ENCODE measurements around the gene TNFRSF21. TPM values are rescaled to one million over a fixed set of nuclear protein-coding genes. Genes with fewer than 3 reads are reported as not detected.

Gene TNFRSF21
- total and polyA plus RNA-seq, 2 of the 8 experiments (the other 6 are each of a cell fraction or from before 2014, with no cell fraction given): 16.4 to 52.7 TPM

DNA sequence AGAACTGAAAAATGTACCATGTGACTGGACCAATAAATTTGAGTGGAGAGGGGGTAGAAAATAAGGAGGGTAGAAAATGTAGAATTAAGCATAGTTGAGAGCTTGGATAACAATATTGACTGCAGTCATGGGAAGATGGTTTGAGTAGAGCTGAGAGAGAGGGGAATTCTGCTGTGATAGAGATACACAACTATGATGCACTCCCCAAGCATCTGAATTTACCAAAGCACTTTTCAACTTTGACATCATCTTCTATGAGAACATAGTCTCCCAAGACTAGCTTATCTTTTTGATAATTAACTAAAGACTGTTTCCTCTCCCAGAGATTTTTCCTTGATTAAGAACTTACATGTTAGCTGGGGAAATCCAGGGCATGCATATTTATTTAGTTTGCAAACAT, 103.1 kb downstream of the TNFRSF21 start:
- H2BK15ac ChIP-seq (ENCODE audit: low read length): no peak overlapping the region
- H4K8ac ChIP-seq (ENCODE audit: extremely low read depth, insufficient read depth, low read length): no peak overlapping the region
- no peak overlapping the region for H3K23ac ChIP-seq (ENCODE audit: insufficient read length)
- no peaks in the 10 kb centered on the region for H3K23me2 ChIP-seq (ENCODE audit: low read depth, low read length)
- ChIA-PET CTCF (ENCODE audit: partially characterized antibody) (interaction anchor here (1.1 to 2.8 kb wide), 2 partner anchors 15 to 109 kb away, joined by 3 to 16 read pairs; no protein-coding TSS in a partner anchor), POLR2A (ENCODE audit: partially characterized antibody) (no interaction called here)
- no peaks in the 10 kb centered on the region for H3K36me3 ChIP-seq (ENCODE audit: control insufficient read depth in 2 of 4, insufficient read depth in 4 of 4, low read length in 3 of 4)
- no peak overlapping the region for H4K5ac ChIP-seq (ENCODE audit: insufficient read length, low read depth, low read length)
- no peaks in the 10 kb centered on the region for H4K20me1 ChIP-seq (replicated peaks in 1 of 2; ENCODE audit: control insufficient read depth in 1 of 2, insufficient read depth in 2 of 2, low read length in 2 of 2)
- DNase-seq (ENCODE audit: low read depth in 1 of 2, low spot score in 2 of 2) (no peak), FAIRE-seq (no peak)
- H2BK5ac ChIP-seq (ENCODE audit: low read depth, low read length): no peak overlapping the region
- H2AFZ ChIP-seq (ENCODE audit: low read length): no peak overlapping the region
- no peak overlapping the region for H3K56ac ChIP-seq (replicated peaks; ENCODE audit: insufficient read length, low read depth, low read length)
- no peak overlapping the region for H3K4me2 ChIP-seq (ENCODE audit: insufficient read depth in 1 of 2, low read depth in 2 of 2, low read length in 2 of 2)
- no peak overlapping the region for H2AK5ac ChIP-seq (ENCODE audit: low read depth, low read length)
- H3K9ac ChIP-seq (replicated peaks in 1 of 4; ENCODE audit: extremely low read depth in 1 of 4, low read depth in 3 of 4, low read length in 3 of 4): no peak overlapping the region
- no peaks in the 10 kb centered on the region for H3K9me3 ChIP-seq (ENCODE audit: insufficient read depth in 2 of 2, low read depth in 1 of 2, low read length in 1 of 2)
- H4K91ac ChIP-seq (replicated peaks; ENCODE audit: insufficient read length, low read length): no peak overlapping the region
- H3K4me3 ChIP-seq (ENCODE audit: extremely low read depth in 1 of 4, insufficient read depth in 2 of 4, low read depth in 3 of 4, low read length in 4 of 4): no peak overlapping the region
- no peak overlapping the region for H3K27ac ChIP-seq (ENCODE audit: low read depth, low read length)
- H3K27me3 ChIP-seq (replicated peaks in 1 of 4; ENCODE audit: control insufficient read depth in 3 of 4, extremely low read depth in 1 of 4, insufficient read depth in 3 of 4, low read length in 3 of 4): no peaks in the 10 kb centered on the region
- H3K4ac ChIP-seq (replicated peaks; ENCODE audit: insufficient read length, low read depth, low read length): no peak overlapping the region
- no peaks in the 10 kb centered on the region for H3K79me1 ChIP-seq (ENCODE audit: low read depth, low read length)
- no peak overlapping the region for H3K18ac ChIP-seq (ENCODE audit: extremely low read depth, low read length)
- no peak overlapping the region for H2BK12ac ChIP-seq (ENCODE audit: low read depth, low read length)
- H2BK120ac ChIP-seq (replicated peaks; ENCODE audit: low read depth, low read length): no peak overlapping the region
- no peaks in the 10 kb centered on the region for H3K79me2 ChIP-seq (ENCODE audit: control insufficient read depth in 1 of 2, insufficient read depth in 2 of 2, low read length in 2 of 2)
- no peak overlapping the region for H2BK20ac ChIP-seq (ENCODE audit: low read length)
- no peak overlapping the region for H3K14ac ChIP-seq (ENCODE audit: insufficient read length)
- H3K4me1 ChIP-seq (replicated peaks in 1 of 4; ENCODE audit: control insufficient read depth in 3 of 4, insufficient read depth in 4 of 4, low read length in 3 of 4): no peaks in the 10 kb centered on the region
- TF ChIP-seq RXRA (IDR thresholded peaks at IDR 0.05; ENCODE audit: insufficient read depth, low read depth, low read length) (no peak), ZNF274 (IDR thresholded peaks at IDR 0.05; ENCODE audit: borderline replicate concordance, extremely low read depth, low read length) (no peak), SAP30 (IDR thresholded peaks at IDR 0.05; ENCODE audit: insufficient read depth, insufficient replicate concordance, low read length) (no peak), MAFK (IDR thresholded peaks at IDR 0.05; ENCODE audit: low read depth, low read length) (no peak), GTF2F1 (IDR thresholded peaks at IDR 0.05; ENCODE audit: borderline replicate concordance, low read depth, low read length) (no peak), SIN3A (conservative IDR thresholded peaks at IDR 0.05 in 1 of 2, IDR thresholded peaks at IDR 0.05 in 1 of 2; ENCODE audit: low read depth in 1 of 2, low read length in 2 of 2) (no peak), TCF12 (IDR thresholded peaks at IDR 0.05; ENCODE audit: low read depth, low read length) (no peak)
- TF ChIP-seq, protein P1, sequence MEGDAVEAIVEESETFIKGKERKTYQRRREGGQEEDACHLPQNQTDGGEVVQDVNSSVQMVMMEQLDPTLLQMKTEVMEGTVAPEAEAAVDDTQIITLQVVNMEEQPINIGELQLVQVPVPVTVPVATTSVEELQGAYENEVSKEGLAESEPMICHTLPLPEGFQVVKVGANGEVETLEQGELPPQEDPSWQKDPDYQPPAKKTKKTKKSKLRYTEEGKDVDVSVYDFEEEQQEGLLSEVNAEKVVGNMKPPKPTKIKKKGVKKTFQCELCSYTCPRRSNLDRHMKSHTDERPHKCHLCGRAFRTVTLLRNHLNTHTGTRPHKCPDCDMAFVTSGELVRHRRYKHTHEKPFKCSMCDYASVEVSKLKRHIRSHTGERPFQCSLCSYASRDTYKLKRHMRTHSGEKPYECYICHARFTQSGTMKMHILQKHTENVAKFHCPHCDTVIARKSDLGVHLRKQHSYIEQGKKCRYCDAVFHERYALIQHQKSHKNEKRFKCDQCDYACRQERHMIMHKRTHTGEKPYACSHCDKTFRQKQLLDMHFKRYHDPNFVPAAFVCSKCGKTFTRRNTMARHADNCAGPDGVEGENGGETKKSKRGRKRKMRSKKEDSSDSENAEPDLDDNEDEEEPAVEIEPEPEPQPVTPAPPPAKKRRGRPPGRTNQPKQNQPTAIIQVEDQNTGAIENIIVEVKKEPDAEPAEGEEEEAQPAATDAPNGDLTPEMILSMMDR (IDR thresholded peaks at IDR 0.05; ENCODE audit: control extremely low read depth in 1 of 3, insufficient read depth in 1 of 3, low read depth in 1 of 3, low read length in 3 of 3): no peak
- TF ChIP-seq, protein P2, sequence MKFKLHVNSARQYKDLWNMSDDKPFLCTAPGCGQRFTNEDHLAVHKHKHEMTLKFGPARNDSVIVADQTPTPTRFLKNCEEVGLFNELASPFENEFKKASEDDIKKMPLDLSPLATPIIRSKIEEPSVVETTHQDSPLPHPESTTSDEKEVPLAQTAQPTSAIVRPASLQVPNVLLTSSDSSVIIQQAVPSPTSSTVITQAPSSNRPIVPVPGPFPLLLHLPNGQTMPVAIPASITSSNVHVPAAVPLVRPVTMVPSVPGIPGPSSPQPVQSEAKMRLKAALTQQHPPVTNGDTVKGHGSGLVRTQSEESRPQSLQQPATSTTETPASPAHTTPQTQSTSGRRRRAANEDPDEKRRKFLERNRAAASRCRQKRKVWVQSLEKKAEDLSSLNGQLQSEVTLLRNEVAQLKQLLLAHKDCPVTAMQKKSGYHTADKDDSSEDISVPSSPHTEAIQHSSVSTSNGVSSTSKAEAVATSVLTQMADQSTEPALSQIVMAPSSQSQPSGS (IDR thresholded peaks at IDR 0.05; ENCODE audit: low read length): no peak
- TF ChIP-seq, protein P3, sequence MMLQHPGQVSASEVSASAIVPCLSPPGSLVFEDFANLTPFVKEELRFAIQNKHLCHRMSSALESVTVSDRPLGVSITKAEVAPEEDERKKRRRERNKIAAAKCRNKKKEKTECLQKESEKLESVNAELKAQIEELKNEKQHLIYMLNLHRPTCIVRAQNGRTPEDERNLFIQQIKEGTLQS (IDR thresholded peaks at IDR 0.05; ENCODE audit: insufficient read depth, low read depth, low read length): no peak
